Vagina (tissue), 2 donors: ENCODE results near the gene PKM. TPM values are rescaled to one million over a fixed set of nuclear protein-coding genes. Genes with fewer than 3 reads are reported as not detected.
A peak's percentile ranks its signal among the peaks of the same experiment; 100 is the strongest.

Source experiments
- DNase-seq, 2 donors: peaks; one replicate each; pipeline ENCODE4 v3.0.0-alpha.2; 2017; ENCODE audit errors: extremely low spot score in 2 of 2
- H3K27ac ChIP-seq: fragments of 200-600 bp; sonication (generic); one replicate; pipeline ENCODE4 v1.5.1; 2019
- H3K27me3 ChIP-seq: fragments of 200-600 bp; sonication (generic); one replicate; pipeline ENCODE4 v1.5.1; 2019
- H3K36me3 ChIP-seq, 2 donors: fragments of 200-600 bp; sonication (generic); one replicate each; pipeline ENCODE4 v1.5.1; 2017 to 2019
- H3K4me1 ChIP-seq: fragments of 200-600 bp; sonication (generic); one replicate; pipeline ENCODE4 v1.5.1; 2019
- H3K4me3 ChIP-seq, 2 donors: fragments of 200-600 bp; sonication (generic); 1 replicate in 1 of 2; 2 replicates in 1 of 2; pipeline ENCODE4 v1.5.1; 2016 to 2019
- H3K9me3 ChIP-seq: fragments of 200-600 bp; sonication (generic); one replicate; pipeline ENCODE4 v1.5.1; 2019
- CTCF ChIP-seq, 3 experiments: fragments of 450-650 bp in 2 of 3; fragments of 200-600 bp in 1 of 3; sonication (generic) in 1 of 3; IDR thresholded peaks; one replicate each; pipeline ENCODE4 v1.5.1; 2017 to 2019; ENCODE audit warnings: antibody characterized with exemption in 3 of 3, mild to moderate bottlenecking in 2 of 3, moderate library complexity in 2 of 3
- POLR2A ChIP-seq, 2 donors: fragments of 450-650 bp; IDR thresholded peaks; one replicate each; pipeline ENCODE4 v1.6.1; 2017; ENCODE audit warnings: antibody characterized with exemption in 2 of 2, mild to moderate bottlenecking in 2 of 2, moderate library complexity in 2 of 2
- POLR2AphosphoS5 ChIP-seq, 2 donors: sonication (generic); formaldehyde crosslinking; IDR thresholded peaks; one replicate each; pipeline ENCODE4 v1.9.0; 2017; ENCODE audit warnings: antibody characterized with exemption in 2 of 2, mild to moderate bottlenecking in 2 of 2, low read depth in 1 of 2; ENCODE audit not compliant: insufficient read depth in 1 of 2
- intact Hi-C: fragments of 100-400 bp; cut with DNase I; formaldehyde crosslinking; loops from one replicate; pipeline ENCODE4 v1.15.1; 2023
- total RNA-seq: library from RNA; depleted of rRNA; stranded (reverse); fragments of >200 nt; gene quantifications from one replicate; pipeline ENCODE4 v1.2.3, GENCODE V29; 2016

Gene PKM
- total RNA-seq, 1 donor from 2014 or later = 484 TPM

GRCh38 chr15:72229947-72230196 lies 1.1 kb downstream of the PKM start:
- Histone ChIP-seq H3K36me3 (no peaks in the 10 kb centered on the region), H3K4me1 (peaks cover 61% of the 10 kb centered on the region), H3K4me3 (peak overlapping the region; percentile 89 to 97), H3K27me3 (no peaks in the 10 kb centered on the region), H3K27ac (peak overlapping the region; percentile 98), H3K9me3 (no peaks in the 10 kb centered on the region)
- intact Hi-C loops = loop anchor here (5.0 kb wide), 2 partner anchors 42 to 147 kb away; partner anchors contain the start of genes HEXA and PARP6
- TF ChIP-seq POLR2A (IDR thresholded peaks at IDR 0.05) (no peak), CTCF (IDR thresholded peaks at IDR 0.05) (no peak), POLR2AphosphoS5 (IDR thresholded peaks at IDR 0.05; ENCODE audit: insufficient read depth in 1 of 2, low read depth in 1 of 2) (no peak)
- no peak for DNase-seq

GRCh38 chr15:72229076-72229946 lies 1.7 kb downstream of the PKM start:
- Histone ChIP-seq H3K36me3 (no peaks in the 10 kb centered on the region), H3K27ac (peak overlapping the region; percentile 98), H3K4me1 (peaks cover 64% of the 10 kb centered on the region), H3K4me3 (peak overlapping the region; percentile 89 to 97), H3K9me3 (no peaks in the 10 kb centered on the region), H3K27me3 (no peaks in the 10 kb centered on the region)
- intact Hi-C loops = no loop called here
- DNase-seq = no peak
- TF ChIP-seq POLR2A (IDR thresholded peaks at IDR 0.05) (no peak), POLR2AphosphoS5 (IDR thresholded peaks at IDR 0.05; ENCODE audit: insufficient read depth in 1 of 2, low read depth in 1 of 2) (no peak), CTCF (IDR thresholded peaks at IDR 0.05) (no peak)

- no peaks in the 10 kb centered on the region for H3K9me3 ChIP-seq
- peak overlapping the region in 1 of 2 donors; percentile 97 for H3K4me3 ChIP-seq
- peak overlapping the region; percentile 98 for H3K27ac ChIP-seq
- peaks cover 76% of the 10 kb centered on the region for H3K4me1 ChIP-seq
- intact Hi-C loops = no loop called here
- TF ChIP-seq POLR2A (IDR thresholded peaks at IDR 0.05) = no peak
- no peak for TF ChIP-seq CTCF (IDR thresholded peaks at IDR 0.05)
- no peak for TF ChIP-seq POLR2AphosphoS5 (IDR thresholded peaks at IDR 0.05; ENCODE audit: insufficient read depth in 1 of 2, low read depth in 1 of 2)
- H3K27me3 ChIP-seq = no peaks in the 10 kb centered on the region
- H3K36me3 ChIP-seq = no peaks in the 10 kb centered on the region
- DNase-seq = no peak
Observed at GRCh38 chr15:72227720-72228119, 3.3 kb downstream of the PKM start.

- no peaks in the 10 kb centered on the region for H3K36me3 ChIP-seq
- H3K27me3 ChIP-seq = no peaks in the 10 kb centered on the region
- DNase-seq = no peak
- H3K27ac ChIP-seq = peak overlapping the region; percentile 98
- H3K4me3 ChIP-seq = no peak overlapping the region
- peaks cover 76% of the 10 kb centered on the region for H3K4me1 ChIP-seq
- intact Hi-C loops = no loop called here
- no peaks in the 10 kb centered on the region for H3K9me3 ChIP-seq
- TF ChIP-seq POLR2A (IDR thresholded peaks at IDR 0.05) (no peak), CTCF (IDR thresholded peaks at IDR 0.05) (no peak), POLR2AphosphoS5 (IDR thresholded peaks at IDR 0.05; ENCODE audit: insufficient read depth in 1 of 2, low read depth in 1 of 2) (peak in 1 of 2 donors; percentile 54)
Observed at GRCh38 chr15:72227192-72227586, 3.8 kb downstream of the PKM start.

GRCh38 chr15:72223278-72223677 lies 7.7 kb downstream of the PKM start:
- no peaks in the 10 kb centered on the region for H3K9me3 ChIP-seq
- H3K27me3 ChIP-seq = no peaks in the 10 kb centered on the region
- TF ChIP-seq CTCF (IDR thresholded peaks at IDR 0.05) = no peak
- TF ChIP-seq POLR2AphosphoS5 (IDR thresholded peaks at IDR 0.05; ENCODE audit: insufficient read depth in 1 of 2, low read depth in 1 of 2) = no peak
- TF ChIP-seq POLR2A (IDR thresholded peaks at IDR 0.05) = no peak
- H3K36me3 ChIP-seq = peaks cover 0 to 12% of the 10 kb centered on the region in 2 donors
- H3K27ac ChIP-seq = no peak overlapping the region
- peaks cover 78% of the 10 kb centered on the region for H3K4me1 ChIP-seq
- intact Hi-C loops = no loop called here
- no peak overlapping the region for H3K4me3 ChIP-seq
- DNase-seq = no peak
